Middle frontal gyrus (tissue), 1 donor: ENCODE data around the gene PDE6C.
"Not testable (repeated sequence)": the region's sequence is repeated elsewhere in the genome, so short reads cannot be mapped to it uniquely, and the experiment has no call there.

ENCODE experiments used
- DNase-seq: peaks from one replicate; pipeline ENCODE4 v3.0.0-alpha.2; 2015; ENCODE audit warnings: low spot score; ENCODE audit errors: extremely low spot score

Gene PDE6C

GRCh38 chr10:93629647-93630305 lies 17.4 kb downstream of the PDE6C start:
- no peak for DNase-seq

- DNase-seq, result no peak
Observed at GRCh38 chr10:93630625-93631557, 18.6 kb downstream of the PDE6C start.

GRCh38 chr10:93639791-93640190 lies 27.5 kb downstream of the PDE6C start:
- no peak for DNase-seq

GRCh38 chr10:93652857-93653256 lies 40.5 kb downstream of the PDE6C start:
- no peak for DNase-seq

- DNase-seq, result no peak
Observed at GRCh38 chr10:93654201-93654600, 41.9 kb downstream of the PDE6C start.

GRCh38 chr10:93656155-93656554 lies 43.8 kb downstream of the PDE6C start:
- DNase-seq, result no peak

- DNase-seq, result no peak
Observed at GRCh38 chr10:93657757-93658156, 45.4 kb downstream of the PDE6C start.

GRCh38 chr10:93666030-93666429 lies 53.7 kb downstream of the PDE6C start:
- DNase-seq, result no peak

- no peak for DNase-seq
Observed at GRCh38 chr10:93667795-93668194, 55.5 kb downstream of the PDE6C start.

GRCh38 chr10:93670372-93670771 lies 58.0 kb downstream of the PDE6C start:
- DNase-seq, result no peak

GRCh38 chr10:93671042-93671441 lies 58.7 kb downstream of the PDE6C start:
- no peak for DNase-seq

GRCh38 chr10:93672022-93672678 lies 59.8 kb downstream of the PDE6C start:
- DNase-seq, result no peak

GRCh38 chr10:93672890-93673289 lies 60.6 kb downstream of the PDE6C start:
- no peak for DNase-seq

- no peak for DNase-seq
Observed at GRCh38 chr10:93673791-93674190, 61.5 kb downstream of the PDE6C start.

GRCh38 chr10:93678386-93678785 lies 66.0 kb downstream of the PDE6C start:
- DNase-seq, result no peak

GRCh38 chr10:93678805-93679587 lies 66.7 kb downstream of the PDE6C start:
- DNase-seq, result no peak

GRCh38 chr10:93680412-93681047 lies 68.2 kb downstream of the PDE6C start:
- no peak for DNase-seq

GRCh38 chr10:93687737-93688136 lies 75.4 kb downstream of the PDE6C start:
- DNase-seq, result no peak

- DNase-seq, result no peak
Observed at GRCh38 chr10:93695740-93696139, 83.4 kb downstream of the PDE6C start.

- not testable (repeated sequence) for DNase-seq
Observed at GRCh38 chr10:93696582-93696981, 84.2 kb downstream of the PDE6C start.

- no peak for DNase-seq
Observed at GRCh38 chr10:93697207-93697606, 84.9 kb downstream of the PDE6C start.
